Measurements from ENCODE around the gene SAMD3. TPM values are rescaled to one million over a fixed set of nuclear protein-coding genes. Genes with fewer than 3 reads are reported as not detected.

Gene SAMD3
- total RNA-seq, 1 experiment from 2014 or later, result 0.39 TPM

- Histone ChIP-seq H2BK12ac (ENCODE audit: insufficient read length, low read depth, low read length) (no peak overlapping the region), H4K5ac (ENCODE audit: insufficient read length, low read depth, low read length) (no peak overlapping the region), H3K79me1 (ENCODE audit: insufficient read depth, low read depth, low read length, poor library complexity, severe bottlenecking) (no peaks in the 10 kb centered on the region), H4K20me1 (ENCODE audit: control insufficient read depth, insufficient read depth, insufficient read length) (no peaks in the 10 kb centered on the region), H3T11ph (ENCODE audit: low read length) (no peak overlapping the region), H3K23me2 (ENCODE audit: insufficient read length, low read depth, low read length, poor library complexity, severe bottlenecking) (no peaks in the 10 kb centered on the region), H3K27me3 (ENCODE audit: insufficient read depth, low read length) (no peaks in the 10 kb centered on the region; the same call in 1 of the 2 replicates), H3K14ac (ENCODE audit: insufficient read depth, low read length) (no peak overlapping the region), H2BK120ac (ENCODE audit: low read depth, low read length, poor library complexity, severe bottlenecking) (no peak overlapping the region), H2AK5ac (ENCODE audit: insufficient read length, low read length) (no peak overlapping the region), H4K91ac (ENCODE audit: insufficient read length, low read depth, low read length) (no peak overlapping the region), H2BK15ac (ENCODE audit: low read depth, low read length) (no peak overlapping the region), H3K79me2 (ENCODE audit: insufficient read depth, low read length) (no peaks in the 10 kb centered on the region), H3K4ac (ENCODE audit: low read depth, low read length) (no peak overlapping the region), H3K27ac (ENCODE audit: insufficient read length, low read depth, low read length) (no peak overlapping the region), H3K4me2 (ENCODE audit: insufficient read depth, insufficient read length, low read length) (no peak overlapping the region), H3K56ac (ENCODE audit: insufficient read length, low read depth, low read length) (no peak overlapping the region), H3K23ac (ENCODE audit: insufficient read length, low read depth, low read length) (no peak overlapping the region), H3K9ac (ENCODE audit: extremely low read depth, insufficient read length, low read length) (no peak overlapping the region), H4K8ac (replicated peaks; ENCODE audit: insufficient read length, low read depth, low read length) (no peak overlapping the region), H2BK5ac (ENCODE audit: insufficient read length, low read length) (no peak overlapping the region), H3K4me1 (ENCODE audit: insufficient read depth, low read length) (no peaks in the 10 kb centered on the region; the same call in 1 of the 2 replicates), H2AFZ (ENCODE audit: low read length) (no peak overlapping the region), H2BK20ac (ENCODE audit: low read depth, low read length, poor library complexity, severe bottlenecking) (no peak overlapping the region), H3K9me3 (ENCODE audit: control insufficient read depth, low read depth, low read length) (no peaks in the 10 kb centered on the region), H3K18ac (ENCODE audit: insufficient read length, low read depth, low read length) (no peak overlapping the region)
- Mint-ChIP-seq H3K27ac (no peak overlapping the region), H3K4me1 (peaks cover 3 to 4% of the 10 kb centered on the region in 2 experiments; a peak in 2 of 4 replicates), H3K4me3 (no peak overlapping the region), H3K36me3 (ENCODE audit: insufficient read depth in 1 of 3, low read depth in 3 of 3) (no peaks in the 10 kb centered on the region), H3K9me3 (no peaks in the 10 kb centered on the region), H3K27me3 (ENCODE audit: low read depth) (no peaks in the 10 kb centered on the region; the same call in 1 of the 2 replicates)
- no CpG with 5 or more reads among the region's 2 CpGs for WGBS (ENCODE audit: extremely low coverage, insufficient read length, low lambda C conversion rate)
- no peak for TF ChIP-seq CTCF (conservative IDR thresholded peaks at IDR 0.05)
- DNase-seq, result no peak
Measured at GRCh38 chr6:130245267-130245666, 22.5 kb upstream of the SAMD3 start.
